Measurements from ENCODE around the gene VPS11. TPM values are rescaled to one million over a fixed set of nuclear protein-coding genes. Genes with fewer than 3 reads are reported as not detected.
"Not testable (repeated sequence)": the region's sequence is repeated elsewhere in the genome, so short reads cannot be mapped to it uniquely, and the experiment has no call there.

VPS11 gene
- total RNA-seq, 3 donors from 2014 or later = 24.1 to 31.5 (median 30.0) TPM

DNA sequence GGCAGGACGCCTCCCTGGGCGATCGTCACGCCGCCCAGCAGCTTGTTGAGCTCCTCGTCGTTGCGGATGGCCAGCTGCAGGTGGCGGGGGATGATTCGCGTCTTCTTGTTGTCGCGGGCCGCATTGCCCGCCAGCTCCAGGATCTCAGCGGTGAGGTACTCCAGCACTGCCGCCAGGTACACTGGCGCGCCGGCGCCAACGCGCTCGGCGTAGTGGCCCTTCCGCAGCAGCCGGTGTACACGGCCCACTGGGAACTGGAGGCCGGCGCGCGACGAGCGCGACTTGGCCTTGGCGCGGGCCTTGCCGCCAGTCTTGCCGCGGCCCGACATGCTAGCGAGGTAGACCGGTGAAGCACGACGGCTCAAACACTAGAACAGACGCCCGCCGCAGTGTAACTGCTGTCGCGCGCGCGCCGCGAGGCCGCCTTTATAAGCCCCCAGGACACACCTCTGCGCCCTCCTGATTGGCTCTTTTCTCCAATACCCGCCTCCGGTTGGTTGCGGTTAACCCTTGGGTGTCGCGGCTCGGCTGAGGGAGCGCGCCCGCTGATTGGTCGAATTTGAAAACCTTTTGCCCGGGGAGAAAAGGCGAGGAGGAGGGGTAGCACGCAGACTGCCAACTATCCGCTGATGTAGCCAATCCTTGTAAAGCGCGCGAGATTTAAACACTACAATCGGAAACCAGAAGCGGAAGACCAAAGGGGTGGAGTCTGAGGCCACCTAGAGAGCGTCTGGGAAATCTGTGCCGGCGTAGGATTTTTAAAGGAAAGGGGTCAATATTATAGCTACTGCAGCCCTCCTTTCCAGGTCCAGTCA lies 27.7 kb downstream of the VPS11 start:
- ATAC-seq = peak; percentile 88 to 90
- peak; percentile 99 for DNase-seq
- H3K4me1 Mint-ChIP-seq (ENCODE audit: low read depth) = peaks cover 32% of the 10 kb centered on the region
- H3K9me3 Mint-ChIP-seq = no peaks in the 10 kb centered on the region
- peaks cover 34% of the 10 kb centered on the region for H3K36me3 Mint-ChIP-seq (ENCODE audit: insufficient read depth)
- H3K4me3 Mint-ChIP-seq = peak overlapping the region; percentile 92
- H3K27me3 Mint-ChIP-seq (ENCODE audit: low read depth) = no peaks in the 10 kb centered on the region

- Mint-ChIP-seq H3K27me3 (ENCODE audit: low read depth) (no peaks in the 10 kb centered on the region), H3K4me1 (ENCODE audit: low read depth) (peaks cover 32% of the 10 kb centered on the region), H3K36me3 (ENCODE audit: insufficient read depth) (peaks cover 19% of the 10 kb centered on the region), H3K9me3 (no peaks in the 10 kb centered on the region), H3K4me3 (peak overlapping the region; percentile 91)
- DNase-seq = no peak
- ATAC-seq = no peak
These were observed 32.1 kb downstream of the VPS11 start for GRCh38 chr11:119099711-119100110.

DNA sequence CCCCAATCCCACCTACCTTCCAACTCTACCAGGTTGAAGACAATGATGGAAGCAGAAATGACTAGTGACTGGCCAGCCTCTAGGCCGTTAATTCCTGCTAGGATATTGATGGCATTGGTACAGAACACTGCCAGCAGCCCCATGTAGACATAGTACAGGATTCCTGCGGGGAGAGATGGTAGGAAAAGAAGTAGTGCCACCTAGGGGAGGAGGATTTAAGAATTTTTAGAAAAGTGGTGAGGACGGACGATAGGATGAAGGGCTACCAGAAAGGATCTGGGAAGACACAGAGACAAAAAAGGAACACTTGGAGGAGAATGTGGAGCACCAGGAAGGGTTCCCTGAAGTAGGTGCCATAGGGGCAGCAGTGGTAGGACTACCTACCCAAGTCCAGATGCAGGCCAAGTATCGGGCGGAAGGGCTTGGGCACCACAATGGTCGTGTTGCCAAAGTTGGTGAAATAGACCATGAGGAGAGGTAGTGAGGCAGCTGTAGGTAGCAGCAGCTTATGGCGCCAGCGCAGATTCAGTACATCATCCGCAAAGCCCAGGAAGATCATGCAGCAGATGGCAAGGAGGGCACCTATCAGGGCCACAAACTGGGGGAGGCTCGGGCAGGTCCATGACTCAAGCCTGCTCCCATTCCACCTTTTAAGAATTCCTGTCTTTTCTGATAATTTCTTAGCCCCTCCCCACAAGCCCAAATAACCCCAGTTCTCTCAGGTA lies 32.8 kb downstream of the VPS11 start:
- H3K36me3 Mint-ChIP-seq (ENCODE audit: insufficient read depth) = peaks cover 19% of the 10 kb centered on the region
- no peak for ATAC-seq
- H3K9me3 Mint-ChIP-seq = no peaks in the 10 kb centered on the region
- H3K27me3 Mint-ChIP-seq (ENCODE audit: low read depth) = no peaks in the 10 kb centered on the region
- peaks cover 35% of the 10 kb centered on the region for H3K4me1 Mint-ChIP-seq (ENCODE audit: low read depth)
- H3K4me3 Mint-ChIP-seq = peak overlapping the region; percentile 91
- no peak for DNase-seq

GRCh38 chr11:119100994-119101758 lies 33.6 kb downstream of the VPS11 start:
- no peak for DNase-seq
- Mint-ChIP-seq H3K36me3 (ENCODE audit: insufficient read depth) (peaks cover 19% of the 10 kb centered on the region), H3K9me3 (no peaks in the 10 kb centered on the region), H3K27me3 (ENCODE audit: low read depth) (no peaks in the 10 kb centered on the region), H3K4me1 (ENCODE audit: low read depth) (peaks cover 31% of the 10 kb centered on the region), H3K4me3 (peak overlapping the region; percentile 91)
- ATAC-seq = peak; percentile 7 to 8

DNA sequence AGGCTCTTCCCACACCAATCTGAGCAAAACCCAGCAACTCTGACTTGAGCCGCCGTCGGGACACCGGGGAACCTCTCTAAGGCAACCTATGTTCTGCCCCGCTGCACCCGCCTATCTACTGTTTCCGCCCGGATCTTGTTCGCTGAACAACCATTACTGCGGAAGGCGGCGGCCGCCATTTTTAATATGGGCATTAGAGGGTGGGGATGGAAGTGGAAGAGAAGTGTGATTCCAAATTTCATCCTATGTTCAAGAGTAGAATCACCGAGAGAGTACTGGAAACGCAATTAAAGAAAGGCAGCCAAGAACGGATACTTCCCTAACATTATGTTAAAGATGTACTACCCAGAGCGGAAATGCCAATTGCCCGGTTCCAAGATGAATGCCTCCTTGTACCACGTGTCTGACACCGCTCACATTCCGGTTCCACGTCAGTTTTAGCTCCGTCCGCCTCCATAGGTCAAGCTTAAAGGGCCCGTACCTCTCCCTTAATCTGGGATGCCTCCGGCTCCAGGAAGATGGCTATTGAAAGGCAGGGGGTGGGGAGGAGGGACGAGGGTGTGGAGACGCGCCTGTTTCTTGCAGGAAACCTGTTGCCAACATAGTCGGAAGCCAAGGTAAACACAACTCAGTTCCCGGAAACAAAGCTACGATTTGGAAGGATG lies 34.3 kb downstream of the VPS11 start, which contains the start of gene DPAGT1:
Gene DPAGT1, minus strand, starts transcription at position 95 of the 665 bp plus-strand sequence. CDS start 198 bp downstream, outside the sequence.
- Mint-ChIP-seq H3K4me3 (peak within 1 kb of the TSS; percentile 91), H3K9me3 (no peaks in the 10 kb centered on the region), H3K36me3 (ENCODE audit: insufficient read depth) (peaks cover 14% of the 10 kb centered on the region), H3K27me3 (ENCODE audit: low read depth) (no peaks in the 10 kb centered on the region), H3K4me1 (ENCODE audit: low read depth) (peaks cover 38% of the 10 kb centered on the region)
- DNase-seq (peak; percentile 78), ATAC-seq (peak; percentile 88 to 90)

- ATAC-seq; DNase-seq; H3K27me3 Mint-ChIP-seq (ENCODE audit: low read depth); H3K9me3 Mint-ChIP-seq; H3K36me3 Mint-ChIP-seq (ENCODE audit: insufficient read depth): not testable (repeated sequence)
- H3K4me3 Mint-ChIP-seq = peak overlapping the region; percentile 91
- H3K4me1 Mint-ChIP-seq (ENCODE audit: low read depth) = peaks cover 40% of the 10 kb centered on the region
These were observed 35.6 kb downstream of the VPS11 start for GRCh38 chr11:119103161-119103664.

DNA sequence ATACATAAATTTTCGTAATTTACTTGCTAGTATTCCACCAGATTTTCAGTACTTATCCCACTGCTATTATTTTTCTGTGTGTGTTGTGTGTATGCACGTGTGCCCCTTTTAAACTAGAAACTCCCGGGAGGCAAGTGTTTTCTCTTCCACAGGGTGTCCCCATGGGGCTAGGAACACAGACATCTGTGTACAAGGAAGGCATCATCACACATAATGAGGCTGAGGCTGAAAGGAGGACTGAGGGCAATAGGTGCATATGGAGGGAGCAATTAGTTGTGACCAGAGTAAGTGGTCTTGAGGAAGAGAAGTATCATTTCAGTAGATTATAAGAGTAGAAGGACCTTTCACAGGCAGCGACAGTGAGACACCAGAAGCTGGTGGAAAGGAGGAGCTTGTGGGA lies 36.2 kb downstream of the VPS11 start:
- peaks cover 2% of the 10 kb centered on the region for H3K36me3 Mint-ChIP-seq (ENCODE audit: insufficient read depth)
- DNase-seq (no peak), ATAC-seq (no peak)
- H3K27me3 Mint-ChIP-seq (ENCODE audit: low read depth) = no peaks in the 10 kb centered on the region
- H3K9me3 Mint-ChIP-seq = no peaks in the 10 kb centered on the region
- peaks cover 43% of the 10 kb centered on the region for H3K4me1 Mint-ChIP-seq (ENCODE audit: low read depth)
- H3K4me3 Mint-ChIP-seq = peak overlapping the region; percentile 48

DNA sequence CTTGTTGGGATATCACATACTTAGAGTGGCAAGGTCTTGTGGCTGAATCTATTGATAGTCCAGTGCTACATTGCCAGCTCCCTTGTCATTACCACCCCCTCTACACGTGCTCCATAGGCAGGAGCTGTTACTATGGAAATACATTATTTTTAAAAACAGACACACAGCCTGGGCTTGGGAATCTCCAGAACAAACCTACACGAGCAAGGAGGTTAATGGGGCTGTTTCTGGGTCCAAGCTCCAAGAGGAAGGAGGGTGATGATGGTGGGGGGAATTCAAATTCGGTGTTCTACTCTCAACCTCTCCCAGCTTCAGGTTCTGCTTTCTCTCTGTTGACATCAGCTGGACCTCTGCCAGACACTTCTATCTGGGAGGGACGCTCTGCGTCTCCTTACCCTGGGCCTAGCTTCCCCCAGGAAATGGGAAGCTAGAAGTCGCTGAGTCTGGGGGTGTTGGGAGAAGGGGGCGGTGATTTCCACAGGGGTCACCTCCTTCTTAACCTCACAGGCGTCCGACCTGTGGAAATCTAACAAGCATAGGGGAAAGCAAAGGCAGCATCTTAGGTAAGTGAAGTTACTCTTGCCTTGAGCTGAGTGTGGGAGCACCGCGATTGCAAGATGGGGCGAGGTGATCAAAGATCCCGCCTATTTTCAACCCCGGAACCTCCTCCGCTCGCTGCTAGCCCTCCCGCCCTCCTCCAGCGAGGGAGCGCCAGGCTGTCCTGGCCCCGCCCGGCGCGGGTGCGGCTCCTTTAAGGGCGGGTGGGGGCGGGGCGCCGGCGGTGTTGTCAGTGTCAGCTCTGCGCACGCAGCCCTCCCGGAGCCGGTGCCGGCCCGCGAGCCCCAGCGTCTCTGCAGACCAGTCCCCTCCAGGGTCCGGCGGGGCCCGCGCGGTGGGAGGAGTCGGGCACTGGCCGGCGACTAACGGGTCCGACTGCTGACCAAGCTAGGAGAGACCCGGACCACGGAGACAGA lies 39.2 kb downstream of the VPS11 start, which contains the start of gene C2CD2L:
Gene C2CD2L, plus strand, starts transcription at position 781 of the 974 bp plus-strand sequence. CDS start 398 bp downstream, outside the sequence.
- H3K27me3 Mint-ChIP-seq (ENCODE audit: low read depth) = no peaks in the 10 kb centered on the region
- peak within 1 kb of the TSS; percentile 91 for H3K4me3 Mint-ChIP-seq
- peaks cover 47% of the 10 kb centered on the region for H3K4me1 Mint-ChIP-seq (ENCODE audit: low read depth)
- peak; percentile 92 to 93 for ATAC-seq
- H3K36me3 Mint-ChIP-seq (ENCODE audit: insufficient read depth) = peaks cover 8% of the 10 kb centered on the region
- peak; percentile 85 for DNase-seq
- H3K9me3 Mint-ChIP-seq = no peaks in the 10 kb centered on the region

GRCh38 chr11:119107538-119108145 lies 40.0 kb downstream of the VPS11 start:
- Mint-ChIP-seq H3K36me3 (ENCODE audit: insufficient read depth) (peaks cover 8% of the 10 kb centered on the region), H3K4me1 (ENCODE audit: low read depth) (peaks cover 44% of the 10 kb centered on the region), H3K9me3 (no peaks in the 10 kb centered on the region), H3K27me3 (ENCODE audit: low read depth) (no peaks in the 10 kb centered on the region), H3K4me3 (peak overlapping the region; percentile 91)
- ATAC-seq = peak; percentile 38 to 42
- no peak for DNase-seq

DNA sequence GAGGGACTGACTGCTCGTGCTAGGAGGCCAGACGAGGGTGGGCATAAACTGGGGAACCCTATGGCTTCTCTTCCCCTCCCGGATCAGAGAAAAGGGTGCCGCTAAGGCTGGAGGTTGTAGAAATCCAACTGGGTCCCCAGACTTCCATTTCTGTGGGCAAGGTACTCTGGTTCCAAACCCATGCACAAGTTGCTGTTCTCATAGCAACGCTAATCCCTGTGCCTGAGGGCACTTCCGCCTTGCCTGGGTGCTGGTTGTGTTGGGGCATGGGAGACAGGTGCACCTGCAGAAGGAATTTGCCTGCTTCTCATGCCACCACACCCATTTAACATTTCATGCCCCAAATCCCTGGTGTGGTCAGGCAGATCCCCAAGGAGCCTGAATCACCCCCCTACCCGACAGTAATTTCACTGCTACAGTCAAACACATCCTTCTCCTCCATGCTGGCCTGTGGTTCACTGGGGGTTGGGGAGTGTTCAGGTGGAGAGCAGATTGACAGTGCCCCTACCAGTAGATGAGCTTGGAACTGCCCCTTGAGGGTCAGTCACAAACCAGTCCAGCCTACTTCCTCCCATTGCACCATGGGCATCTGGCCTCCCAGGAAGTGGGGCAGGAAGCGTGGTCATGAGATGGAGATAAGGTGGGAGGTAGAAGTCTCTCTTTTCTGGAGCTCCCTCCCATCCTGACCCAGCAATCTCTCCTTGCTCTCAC lies 40.7 kb downstream of the VPS11 start:
- H3K4me1 Mint-ChIP-seq (ENCODE audit: low read depth) = peaks cover 44% of the 10 kb centered on the region
- H3K36me3 Mint-ChIP-seq (ENCODE audit: insufficient read depth) = peaks cover 10% of the 10 kb centered on the region
- H3K27me3 Mint-ChIP-seq (ENCODE audit: low read depth) = no peaks in the 10 kb centered on the region
- H3K9me3 Mint-ChIP-seq = no peaks in the 10 kb centered on the region
- ATAC-seq (peak; percentile 20 to 32), DNase-seq (no peak)
- peak overlapping the region; percentile 91 for H3K4me3 Mint-ChIP-seq

DNA sequence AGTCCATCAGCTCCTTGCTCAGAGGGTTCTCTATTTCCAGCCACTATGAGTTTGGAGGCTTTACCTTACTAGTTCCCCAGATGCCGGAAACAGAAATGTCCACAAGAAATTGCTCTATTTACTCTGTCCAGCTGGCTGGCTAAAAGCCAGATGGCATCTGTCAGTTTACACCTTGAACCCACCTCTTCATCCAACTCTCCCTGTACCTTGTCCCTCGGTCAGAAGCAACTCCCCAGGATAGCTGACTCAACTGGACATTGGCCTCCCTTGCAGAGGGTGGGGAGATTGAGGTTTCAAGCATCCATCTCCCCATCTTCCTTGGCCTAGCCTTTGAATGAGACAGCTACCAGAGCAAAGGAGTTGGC lies 41.2 kb downstream of the VPS11 start:
- H3K9me3 Mint-ChIP-seq = no peaks in the 10 kb centered on the region
- DNase-seq (no peak), ATAC-seq (no peak)
- H3K4me3 Mint-ChIP-seq = peak overlapping the region; percentile 91
- H3K36me3 Mint-ChIP-seq (ENCODE audit: insufficient read depth) = peaks cover 10% of the 10 kb centered on the region
- no peaks in the 10 kb centered on the region for H3K27me3 Mint-ChIP-seq (ENCODE audit: low read depth)
- peaks cover 46% of the 10 kb centered on the region for H3K4me1 Mint-ChIP-seq (ENCODE audit: low read depth)

GRCh38 chr11:119109843-119110242 lies 42.2 kb downstream of the VPS11 start:
- no peak for ATAC-seq
- peaks cover 45% of the 10 kb centered on the region for H3K4me1 Mint-ChIP-seq (ENCODE audit: low read depth)
- H3K27me3 Mint-ChIP-seq (ENCODE audit: low read depth) = no peaks in the 10 kb centered on the region
- H3K36me3 Mint-ChIP-seq (ENCODE audit: insufficient read depth) = peaks cover 12% of the 10 kb centered on the region
- H3K4me3 Mint-ChIP-seq = peak overlapping the region; percentile 91
- no peaks in the 10 kb centered on the region for H3K9me3 Mint-ChIP-seq
- no peak for DNase-seq

All from activated T-cell treated with anti-CD3 and anti-CD28 coated beads, Interleukin-2, amount 50 U/mL, for 4 hours (primary cell).